ENCODE measurements around the gene LIN52. TPM values are rescaled to one million over a fixed set of nuclear protein-coding genes. Genes with fewer than 3 reads are reported as not detected.

LIN52 gene
- 8.2 and 9.1 TPM in 2 replicates for total RNA-seq

GRCh38 chr14:74084277-74085046 is at the start of gene LIN52, which contains the start of gene ALDH6A1:
TSS of gene LIN52 (plus strand) at chr14:74084956. CDS start at chr14:74084975, 19 bp downstream.
TSS of gene ALDH6A1 (minus strand) at chr14:74084453. CDS start at chr14:74084394, 59 bp downstream.

GRCh38 chr14:74238974-74239847 is 154.5 kb downstream of the LIN52 start, which contains the start of gene VSX2:
TSS of gene VSX2 (plus strand) at chr14:74239449. CDS start at chr14:74239562, 113 bp downstream.

Other genes with a start within 250 kb of the LIN52 start
- 6.1 and 17.8 TPM in 2 replicates for gene PTGR2, start 233.1 kb upstream of the LIN52 start, total RNA-seq
- 36.7 and 41.3 TPM in 2 replicates for gene ZNF410, start 198.1 kb upstream of the LIN52 start, total RNA-seq
- 2.1 and 2.4 TPM in 2 replicates for gene FAM161B, start 134.9 kb upstream of the LIN52 start, total RNA-seq
- gene COQ6, start 134.7 kb upstream of the LIN52 start, total RNA-seq = 18.0 and 20.8 TPM in 2 replicates
- 8.2 and 11.9 TPM in 2 replicates for gene ENTPD5, start 65.7 kb upstream of the LIN52 start, total RNA-seq
- gene BBOF1, start 65.6 kb upstream of the LIN52 start, total RNA-seq = 1.3 and 5.2 TPM in 2 replicates
- 12.8 and 14.3 TPM in 2 replicates for gene ALDH6A1, start 503 bp upstream of the LIN52 start, total RNA-seq
- not detected in 2 replicates for gene VSX2, start 154.5 kb downstream of the LIN52 start, total RNA-seq
- gene ABCD4, start 218.0 kb downstream of the LIN52 start, total RNA-seq = 23.9 and 26.2 TPM in 2 replicates